GM19099 (cell line): ENCODE results near the gene DPY30.

Experiments used
- POLR2A ChIP-seq: IDR thresholded peaks from 3 replicates; pipeline ENCODE4 v1.6.1; 2011; ENCODE audit warnings: low read depth; ENCODE audit not compliant: insufficient read length; ENCODE audit errors: extremely low read depth

The DPY30 gene

GRCh38 chr2:32010670-32011484 is 28.7 kb downstream of the DPY30 start, which contains the start of gene MEMO1:
TSS of gene MEMO1 (minus strand) at chr2:32011008. CDS start at chr2:32010247, 761 bp downstream.
- TF ChIP-seq POLR2A = peak; percentile 95

- TF ChIP-seq POLR2A = peak; percentile 43
Observed at GRCh38 chr2:32009516-32010256, 29.9 kb downstream of the DPY30 start.

- no peak for TF ChIP-seq POLR2A
Observed at GRCh38 chr2:32008805-32009515, 30.6 kb downstream of the DPY30 start.

- TF ChIP-seq POLR2A = no peak
Observed at GRCh38 chr2:32007121-32007391, 32.5 kb downstream of the DPY30 start.

- TF ChIP-seq POLR2A = no peak
Observed at GRCh38 chr2:32005371-32005976, 34.1 kb downstream of the DPY30 start.

- no peak for TF ChIP-seq POLR2A
Observed at GRCh38 chr2:32003791-32004190, 35.8 kb downstream of the DPY30 start.

- no peak for TF ChIP-seq POLR2A
Observed at GRCh38 chr2:32002406-32002805, 37.2 kb downstream of the DPY30 start.

- TF ChIP-seq POLR2A = no peak
Observed at GRCh38 chr2:31999438-31999837, 40.2 kb downstream of the DPY30 start.

GRCh38 chr2:31998731-31999383 is 40.7 kb downstream of the DPY30 start:
- no peak for TF ChIP-seq POLR2A

GRCh38 chr2:31997653-31998052 is 42.0 kb downstream of the DPY30 start:
- no peak for TF ChIP-seq POLR2A

GRCh38 chr2:31996571-31997150 is 42.9 kb downstream of the DPY30 start:
- TF ChIP-seq POLR2A = no peak

GRCh38 chr2:31992934-31993333 is 46.7 kb downstream of the DPY30 start:
- no peak for TF ChIP-seq POLR2A

- no peak for TF ChIP-seq POLR2A
Observed at GRCh38 chr2:31992025-31992579, 47.5 kb downstream of the DPY30 start.

- no peak for TF ChIP-seq POLR2A
Observed at GRCh38 chr2:31989946-31990345, 49.7 kb downstream of the DPY30 start.

- TF ChIP-seq POLR2A = no peak
Observed at GRCh38 chr2:31987454-31988220, 52.0 kb downstream of the DPY30 start.
